Measurements from ENCODE around the gene METRN.

Gene METRN

GRCh38 chr16:706189-707061, 8.5 kb upstream of the METRN start:
- no peak for TF ChIP-seq LEF1 (IDR thresholded peaks at IDR 0.05; ENCODE audit: borderline replicate concordance)
- TF ChIP-seq ZNF384 (IDR thresholded peaks at IDR 0.05), result no peak
- no peak for TF ChIP-seq FOXA1 (IDR thresholded peaks at IDR 0.05)
- TF ChIP-seq L3MBTL2 (conservative IDR thresholded peaks at IDR 0.05), result no peak
- no peak for TF ChIP-seq ELF4 (IDR thresholded peaks at IDR 0.05)
- TF ChIP-seq SUZ12 (IDR thresholded peaks at IDR 0.05), result no peak
- TF ChIP-seq BHLHE40 (IDR thresholded peaks at IDR 0.05; ENCODE audit: borderline replicate concordance), result no peak
- TF ChIP-seq FOXM1 (IDR thresholded peaks at IDR 0.05; ENCODE audit: borderline replicate concordance), result no peak
- TF ChIP-seq NFRKB (IDR thresholded peaks at IDR 0.05), result no peak
- no peak for TF ChIP-seq ARNT (IDR thresholded peaks at IDR 0.05)
- no peak for TF ChIP-seq FOXK2 (IDR thresholded peaks at IDR 0.05)
- TF ChIP-seq TARDBP (IDR thresholded peaks at IDR 0.05), result no peak
- TF ChIP-seq CTBP1 (IDR thresholded peaks at IDR 0.05; ENCODE audit: borderline replicate concordance), result no peak
- POLR2A ChIA-PET, result interaction anchor here (0.9 to 2.0 kb wide), 4 partner anchors 15 to 25 kb away, joined by 4 to 8 read pairs (median 5); partner anchors contain the start of genes ANTKMT and WDR24
- CTCF ChIA-PET, result interaction anchor here (1.0 kb wide), 1 partner anchor 11 kb away, joined by 3 read pairs; no protein-coding TSS in a partner anchor
- no peak for DNase-seq (ENCODE audit: extremely low spot score)

GRCh38 chr16:707062-707538, 7.8 kb upstream of the METRN start:
- ChIA-PET CTCF (interaction anchor here (0.6 kb wide), 1 partner anchor 350 kb away, joined by 4 read pairs; no protein-coding TSS in a partner anchor), POLR2A (interaction anchor here (0.9 to 2.0 kb wide), 6 partner anchors 12 to 25 kb away, joined by 4 to 8 read pairs (median 5); partner anchors contain the start of genes ANTKMT and WDR24)
- no peak for TF ChIP-seq ARNT (IDR thresholded peaks at IDR 0.05)
- TF ChIP-seq SUZ12 (IDR thresholded peaks at IDR 0.05), result no peak
- no peak for TF ChIP-seq HDGF (IDR thresholded peaks at IDR 0.05; ENCODE audit: borderline replicate concordance)
- no peak for TF ChIP-seq SP1 (IDR thresholded peaks at IDR 0.05)
- TF ChIP-seq FOXK2 (IDR thresholded peaks at IDR 0.05), result no peak
- TF ChIP-seq L3MBTL2 (conservative IDR thresholded peaks at IDR 0.05), result no peak
- no peak for TF ChIP-seq LEF1 (IDR thresholded peaks at IDR 0.05; ENCODE audit: borderline replicate concordance)
- DNase-seq (ENCODE audit: extremely low spot score), result no peak

- DNase-seq (ENCODE audit: extremely low spot score), result no peak
- no peak for TF ChIP-seq NFRKB (IDR thresholded peaks at IDR 0.05)
- POLR2A ChIA-PET, result interaction anchor here (1.2 to 2.0 kb wide), 3 partner anchors 11 to 17 kb away, joined by 4 to 8 read pairs (median 5); partner anchors contain the start of genes ANTKMT and WDR24
- CTCF ChIA-PET, result interaction anchor here (1.0 kb wide), 1 partner anchor 59 kb away, joined by 3 read pairs; the partner anchor contains the start of gene WDR90
These were observed 6.9 kb upstream of the METRN start for GRCh38 chr16:708019-708418.

- no peak for DNase-seq (ENCODE audit: extremely low spot score)
- TF ChIP-seq ARNT (IDR thresholded peaks at IDR 0.05), result no peak
- ChIA-PET CTCF (interaction anchor here (1.0 to 2.0 kb wide), 2 partner anchors 11 to 60 kb away, joined by 3 to 7 read pairs; partner anchors contain the start of genes ANTKMT and WDR90), POLR2A (interaction anchor here (0.6 to 1.8 kb wide), 2 partner anchors 11 to 12 kb away, joined by 3 to 7 read pairs; partner anchors contain the start of gene ANTKMT)
These were observed 6.0 kb upstream of the METRN start for GRCh38 chr16:708959-709358.

- ChIA-PET POLR2A (interaction anchor here (0.6 to 1.8 kb wide), 6 partner anchors 10 to 78 kb away, joined by 3 to 7 read pairs (median 4); partner anchors contain the start of genes ANTKMT, CCDC78, HAGHL and JMJD8), CTCF (interaction anchor here (0.7 to 2.0 kb wide), 4 partner anchors 11 to 75 kb away, joined by 3 to 7 read pairs (median 5); partner anchors contain the start of genes ANTKMT and CCDC78)
- TF ChIP-seq FOXM1 (IDR thresholded peaks at IDR 0.05; ENCODE audit: borderline replicate concordance), result no peak
- no peak for TF ChIP-seq ZNF384 (IDR thresholded peaks at IDR 0.05)
- peak; percentile 69 for DNase-seq (ENCODE audit: extremely low spot score)
These were observed 5.1 kb upstream of the METRN start for GRCh38 chr16:709566-710499.

GRCh38 chr16:710500-711075, 4.3 kb upstream of the METRN start:
- no peak for TF ChIP-seq HDGF (IDR thresholded peaks at IDR 0.05; ENCODE audit: borderline replicate concordance)
- TF ChIP-seq FOXK2 (IDR thresholded peaks at IDR 0.05), result no peak
- TF ChIP-seq BHLHE40 (IDR thresholded peaks at IDR 0.05; ENCODE audit: borderline replicate concordance), result no peak
- no peak for TF ChIP-seq NFRKB (IDR thresholded peaks at IDR 0.05)
- TF ChIP-seq FOXA1 (IDR thresholded peaks at IDR 0.05), result no peak
- TF ChIP-seq SUZ12 (IDR thresholded peaks at IDR 0.05), result no peak
- TF ChIP-seq TARDBP (IDR thresholded peaks at IDR 0.05), result no peak
- no peak for TF ChIP-seq CTBP1 (IDR thresholded peaks at IDR 0.05; ENCODE audit: borderline replicate concordance)
- TF ChIP-seq ZNF384 (IDR thresholded peaks at IDR 0.05), result no peak
- TF ChIP-seq L3MBTL2 (conservative IDR thresholded peaks at IDR 0.05), result no peak
- DNase-seq (ENCODE audit: extremely low spot score), result no peak
- CTCF ChIA-PET, result interaction anchor here (1.1 to 2.0 kb wide), 3 partner anchors 10 to 75 kb away, joined by 3 to 7 read pairs (median 6); partner anchors contain the start of genes ANTKMT and CCDC78
- POLR2A ChIA-PET, result interaction anchor here (0.7 to 1.8 kb wide), 4 partner anchors 9 to 77 kb away, joined by 3 to 7 read pairs (median 4); partner anchors contain the start of genes CCDC78, HAGHL and RPUSD1

GRCh38 chr16:711084-711483, 3.8 kb upstream of the METRN start:
- no peak for DNase-seq (ENCODE audit: extremely low spot score)
- ChIA-PET POLR2A (interaction anchor here (0.7 to 1.8 kb wide), 2 partner anchors 9 to 77 kb away, joined by 4 to 7 read pairs; partner anchors contain the start of gene RPUSD1), CTCF (no interaction called here)
- no peak for TF ChIP-seq SUZ12 (IDR thresholded peaks at IDR 0.05)
- TF ChIP-seq FOXM1 (IDR thresholded peaks at IDR 0.05; ENCODE audit: borderline replicate concordance), result no peak
- TF ChIP-seq ARNT (IDR thresholded peaks at IDR 0.05), result no peak
- no peak for TF ChIP-seq ZNF384 (IDR thresholded peaks at IDR 0.05)
- TF ChIP-seq BHLHE40 (IDR thresholded peaks at IDR 0.05; ENCODE audit: borderline replicate concordance), result no peak
- TF ChIP-seq ELF4 (IDR thresholded peaks at IDR 0.05), result no peak
- no peak for TF ChIP-seq HDGF (IDR thresholded peaks at IDR 0.05; ENCODE audit: borderline replicate concordance)
- TF ChIP-seq NFRKB (IDR thresholded peaks at IDR 0.05), result no peak
- TF ChIP-seq L3MBTL2 (conservative IDR thresholded peaks at IDR 0.05), result no peak
- no peak for TF ChIP-seq PKNOX1 (IDR thresholded peaks at IDR 0.05)
- TF ChIP-seq LEF1 (IDR thresholded peaks at IDR 0.05; ENCODE audit: borderline replicate concordance), result no peak
- TF ChIP-seq SP1 (IDR thresholded peaks at IDR 0.05), result no peak

All from HEK293T (cell line).